Esophagus muscularis mucosa (tissue), 4 donors: Measurements from ENCODE around the gene ARID1B. TPM values are rescaled to one million over a fixed set of nuclear protein-coding genes. Genes with fewer than 3 reads are reported as not detected.
"Not testable (repeated sequence)": the region's sequence is repeated elsewhere in the genome, so short reads cannot be mapped to it uniquely, and the experiment has no call there.

Source experiments
- DNase-seq: peaks from one replicate; pipeline ENCODE4 v3.0.0-alpha.2; 2017; ENCODE audit errors: extremely low spot score
- H3K27ac ChIP-seq, 4 donors: fragments of 200-600 bp; sonication (generic); replicated peaks in 1 of 4; 1 replicate in 3 of 4; 2 replicates in 1 of 4; pipeline ENCODE4 v1.5.1; 2016 to 2019; ENCODE audit warnings: mild to moderate bottlenecking in 1 of 4
- H3K27me3 ChIP-seq, 4 donors: fragments of 200-600 bp; sonication (generic); one replicate each; pipeline versions ENCODE4 v1.5.1 to v1.6.0; 2016 to 2019
- H3K36me3 ChIP-seq, 4 donors: fragments of 200-600 bp; sonication (generic); one replicate each; pipeline ENCODE4 v1.5.1; 2016 to 2019
- H3K4me1 ChIP-seq, 4 donors: fragments of 200-600 bp; sonication (generic); one replicate each; pipeline ENCODE4 v1.5.1; 2016 to 2019
- H3K4me3 ChIP-seq, 4 donors: fragments of 200-600 bp; sonication (generic); 1 replicate in 2 of 4; 2 replicates in 2 of 4; pipeline ENCODE4 v1.5.1; 2016 to 2019; ENCODE audit warnings: mild to moderate bottlenecking in 4 of 4, moderate library complexity in 1 of 4
- H3K9me3 ChIP-seq, 4 donors: fragments of 200-600 bp; sonication (generic); 1 replicate in 3 of 4; 2 replicates in 1 of 4; pipeline ENCODE4 v1.5.1; 2016 to 2019
- EP300 ChIP-seq: sonication (generic); formaldehyde crosslinking; IDR thresholded peaks from one replicate; pipeline ENCODE4 v1.6.1; 2017; ENCODE audit warnings: antibody characterized with exemption
- POLR2A ChIP-seq: fragments of 450-650 bp; IDR thresholded peaks from one replicate; pipeline ENCODE4 v1.6.1; 2017; ENCODE audit warnings: antibody characterized with exemption, moderate library complexity, mild to moderate bottlenecking, low read depth
- POLR2AphosphoS5 ChIP-seq, 2 donors: sonication (generic); formaldehyde crosslinking; IDR thresholded peaks; one replicate each; pipeline ENCODE4 v1.6.1; 2017; ENCODE audit warnings: antibody characterized with exemption in 2 of 2
- WGBS: methylation state at CpG from one replicate; pipeline ENCODE4 v1.1.5; 2018; 5-methylcytosine and 5-hydroxymethylcytosine counted together
- intact Hi-C: fragments of 100-400 bp; cut with DNase I; formaldehyde crosslinking; loops from one replicate; pipeline ENCODE4 v1.15.1; 2023
- total RNA-seq, 4 donors: library from RNA; depleted of rRNA; stranded (reverse); fragments of >200 nt; gene quantifications; one replicate each; pipeline versions ENCODE4 v1.1.0 to v1.2.1, GENCODE V29; 2016
- TF ChIP-seq, protein P1 (sequence below), 3 experiments: fragments of 200-600 bp in 2 of 3; fragments of 450-650 bp in 1 of 3; sonication (generic) in 2 of 3; IDR thresholded peaks; one replicate each; pipeline ENCODE4 v1.5.1; 2017 to 2019; ENCODE audit warnings: antibody characterized with exemption in 3 of 3, mild to moderate bottlenecking in 2 of 3, moderate library complexity in 1 of 3

The ARID1B gene
- total RNA-seq, 4 donors from 2014 or later: 55.0 to 87.2 (median 72.7) TPM

- 24% methylated on average over 10 of the region's 10 CpGs for WGBS
Measured at GRCh38 chr6:157143171-157143889, 366.2 kb downstream of the ARID1B start.

DNA sequence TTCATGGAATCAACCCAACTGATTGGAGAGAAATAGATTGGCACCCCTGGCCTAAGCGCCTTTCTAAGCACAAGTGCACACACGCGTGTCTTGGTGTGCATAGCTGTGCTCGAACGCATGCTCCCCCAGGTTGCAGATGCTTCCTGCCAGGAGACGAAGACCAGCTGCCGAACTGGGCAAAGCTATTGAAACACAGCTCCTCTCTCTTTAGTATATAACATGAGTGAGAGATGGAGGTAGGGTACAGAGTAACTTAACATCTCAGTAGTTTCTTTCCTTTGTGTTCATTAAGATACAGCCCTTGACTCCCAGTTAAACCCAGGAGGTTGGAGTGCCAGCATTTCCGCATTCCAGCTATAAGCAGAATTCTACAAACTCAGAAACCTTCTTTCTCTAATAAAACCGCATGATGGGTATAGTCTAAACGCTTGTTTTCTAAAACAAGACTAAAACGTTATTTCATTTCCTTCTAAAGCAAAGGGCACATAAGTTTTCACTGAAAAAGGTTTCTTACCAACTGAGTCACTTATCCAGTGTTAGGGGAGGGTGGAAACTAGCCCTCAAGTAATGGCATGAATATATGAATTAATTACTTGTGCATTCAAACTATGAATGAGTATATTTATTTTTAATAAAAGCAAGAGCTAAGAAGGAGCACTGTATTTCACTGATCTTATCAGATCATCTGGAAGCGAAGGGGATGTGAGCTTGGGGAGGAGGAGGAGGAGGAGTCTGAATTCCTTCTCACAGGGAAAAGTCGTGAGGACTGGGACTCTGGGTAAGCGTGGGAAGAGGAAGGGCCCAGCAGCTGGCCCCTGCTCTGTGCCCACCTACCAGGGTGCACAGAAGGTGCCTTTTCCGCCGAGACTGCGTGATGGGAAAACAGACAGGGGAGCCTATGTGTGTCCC lies 367.0 kb downstream of the ARID1B start:
- H3K9me3 ChIP-seq: no peaks in the 10 kb centered on the region
- TF ChIP-seq, protein P1, sequence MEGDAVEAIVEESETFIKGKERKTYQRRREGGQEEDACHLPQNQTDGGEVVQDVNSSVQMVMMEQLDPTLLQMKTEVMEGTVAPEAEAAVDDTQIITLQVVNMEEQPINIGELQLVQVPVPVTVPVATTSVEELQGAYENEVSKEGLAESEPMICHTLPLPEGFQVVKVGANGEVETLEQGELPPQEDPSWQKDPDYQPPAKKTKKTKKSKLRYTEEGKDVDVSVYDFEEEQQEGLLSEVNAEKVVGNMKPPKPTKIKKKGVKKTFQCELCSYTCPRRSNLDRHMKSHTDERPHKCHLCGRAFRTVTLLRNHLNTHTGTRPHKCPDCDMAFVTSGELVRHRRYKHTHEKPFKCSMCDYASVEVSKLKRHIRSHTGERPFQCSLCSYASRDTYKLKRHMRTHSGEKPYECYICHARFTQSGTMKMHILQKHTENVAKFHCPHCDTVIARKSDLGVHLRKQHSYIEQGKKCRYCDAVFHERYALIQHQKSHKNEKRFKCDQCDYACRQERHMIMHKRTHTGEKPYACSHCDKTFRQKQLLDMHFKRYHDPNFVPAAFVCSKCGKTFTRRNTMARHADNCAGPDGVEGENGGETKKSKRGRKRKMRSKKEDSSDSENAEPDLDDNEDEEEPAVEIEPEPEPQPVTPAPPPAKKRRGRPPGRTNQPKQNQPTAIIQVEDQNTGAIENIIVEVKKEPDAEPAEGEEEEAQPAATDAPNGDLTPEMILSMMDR (IDR thresholded peaks at IDR 0.05): no peak
- TF ChIP-seq POLR2A: no peak
- no peak for TF ChIP-seq POLR2AphosphoS5 (IDR thresholded peaks at IDR 0.05)
- no peak for TF ChIP-seq EP300
- H3K4me1 ChIP-seq: peaks cover 49 to 52% (median 52%) of the 10 kb centered on the region in 4 donors
- WGBS: 64% methylated on average over 17 of the region's 17 CpGs
- no peaks in the 10 kb centered on the region for H3K27me3 ChIP-seq
- peak overlapping the region in 3 of 4 donors; percentile 22 to 46 (median 31) for H3K27ac ChIP-seq
- intact Hi-C loops: no loop called here
- no peak for DNase-seq
- H3K4me3 ChIP-seq: no peak overlapping the region
- H3K36me3 ChIP-seq: peaks cover 0 to 28% (median 11%) of the 10 kb centered on the region in 4 donors

More at GRCh38 chr6:157143171-157143889, 366.2 kb downstream of the ARID1B start:
- Histone ChIP-seq H3K9me3 (no peaks in the 10 kb centered on the region), H3K36me3 (peaks cover 0 to 24% (median 11%) of the 10 kb centered on the region in 4 donors), H3K4me3 (no peak overlapping the region), H3K27ac (peak overlapping the region in 1 of 4 donors; percentile 38), H3K4me1 (peaks cover 41 to 44% (median 44%) of the 10 kb centered on the region in 4 donors), H3K27me3 (no peaks in the 10 kb centered on the region)
- no peak for TF ChIP-seq POLR2AphosphoS5 (IDR thresholded peaks at IDR 0.05)
- no peak for TF ChIP-seq POLR2A
- TF ChIP-seq, protein P1 (IDR thresholded peaks at IDR 0.05): no peak
- intact Hi-C loops: no loop called here
- DNase-seq: no peak

GRCh38 chr6:157144859-157145568 lies 367.8 kb downstream of the ARID1B start:
- Histone ChIP-seq H3K36me3 (peaks cover 0 to 24% (median 11%) of the 10 kb centered on the region in 4 donors), H3K4me3 (no peak overlapping the region), H3K9me3 (no peaks in the 10 kb centered on the region), H3K4me1 (peaks cover 50 to 55% (median 53%) of the 10 kb centered on the region in 4 donors), H3K27me3 (no peaks in the 10 kb centered on the region), H3K27ac (peak overlapping the region; percentile 7 to 46 (median 26))
- TF ChIP-seq POLR2A (no peak), EP300 (no peak), POLR2AphosphoS5 (IDR thresholded peaks at IDR 0.05) (no peak)
- TF ChIP-seq, protein P1 (IDR thresholded peaks at IDR 0.05): no peak
- intact Hi-C loops: no loop called here
- 58% methylated on average over 18 of the region's 19 CpGs for WGBS
- DNase-seq: no peak

GRCh38 chr6:157145656-157146285 lies 368.6 kb downstream of the ARID1B start:
- 73% methylated on average over 6 of the region's 6 CpGs for WGBS
- peak overlapping the region in 3 of 4 donors; percentile 18 to 46 (median 22) for H3K27ac ChIP-seq
- TF ChIP-seq EP300 (no peak), POLR2AphosphoS5 (IDR thresholded peaks at IDR 0.05) (no peak), POLR2A (no peak)
- TF ChIP-seq, protein P1 (IDR thresholded peaks at IDR 0.05): no peak

DNA sequence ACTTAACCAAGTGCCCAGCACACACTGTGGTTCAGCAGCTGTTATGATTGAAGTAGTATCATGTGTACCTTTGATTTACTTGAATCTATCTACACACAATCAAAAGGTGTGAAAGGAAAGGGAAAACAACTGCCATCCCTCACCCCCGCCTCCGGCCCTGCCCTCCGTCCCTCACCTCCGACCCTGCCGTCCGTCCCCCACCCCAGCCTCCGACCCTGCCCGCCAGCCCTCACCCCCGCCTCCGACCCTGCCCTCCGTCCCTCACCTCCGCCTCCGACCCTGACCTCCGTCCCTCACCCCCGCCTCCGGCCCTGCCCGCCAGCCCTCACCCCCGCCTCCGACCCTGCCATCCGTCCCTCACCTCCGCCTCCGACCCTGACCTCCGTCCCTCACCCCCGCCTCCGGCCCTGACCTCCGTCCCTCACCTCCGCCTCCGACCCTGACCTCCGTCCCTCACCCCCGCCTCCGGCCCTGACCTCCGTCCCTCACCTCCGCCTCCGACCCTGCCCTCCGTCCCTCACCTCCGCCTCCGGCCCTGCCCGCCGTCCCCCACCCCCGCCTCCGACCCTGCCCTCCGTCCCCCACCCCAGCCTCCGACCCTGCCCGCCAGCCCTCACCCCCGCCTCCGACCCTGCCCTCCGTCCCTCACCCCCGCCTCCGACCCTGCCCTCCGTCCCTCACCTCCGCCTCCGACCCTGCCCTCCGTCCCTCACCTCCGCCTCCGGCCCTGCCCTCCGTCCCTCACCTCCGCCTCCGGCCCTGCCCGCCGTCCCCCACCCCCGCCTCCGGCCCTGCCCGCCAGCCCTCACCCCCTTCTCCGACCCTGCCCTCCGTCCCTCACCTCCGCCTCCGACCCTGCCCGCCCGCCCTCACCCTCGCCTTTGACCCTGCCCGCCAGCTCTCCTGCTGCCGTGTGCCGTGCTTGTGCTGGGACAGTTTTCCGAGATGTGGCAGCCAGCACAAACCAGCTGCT lies 370.2 kb downstream of the ARID1B start:
- DNase-seq, H3K4me3 ChIP-seq, H3K27me3 ChIP-seq, H3K9me3 ChIP-seq, intact Hi-C loops: not testable (repeated sequence)
- Histone ChIP-seq H3K27ac (peak overlapping the region in 2 of 4 donors; percentile 67 to 72), H3K4me1 (peaks cover 50 to 58% (median 56%) of the 10 kb centered on the region in 4 donors), H3K36me3 (peaks cover 0 to 22% (median 0%) of the 10 kb centered on the region in 4 donors)
- WGBS: 94% methylated on average over 57 of the region's 74 CpGs

More at GRCh38 chr6:157145656-157146285, 368.6 kb downstream of the ARID1B start:
- Histone ChIP-seq H3K4me3 (no peak overlapping the region), H3K4me1 (peaks cover 50 to 55% (median 54%) of the 10 kb centered on the region in 4 donors), H3K27me3 (no peaks in the 10 kb centered on the region), H3K36me3 (peaks cover 0 to 25% (median 6%) of the 10 kb centered on the region in 4 donors), H3K9me3 (no peaks in the 10 kb centered on the region)
- intact Hi-C loops: no loop called here
- DNase-seq: no peak
